IMR-90 (cell line): ENCODE data around the gene MEGF8. TPM values are rescaled to one million over a fixed set of nuclear protein-coding genes. Genes with fewer than 3 reads are reported as not detected.

Experiments
- microRNA-seq, 2 experiments: library from miRNA; stranded (forward) in 1 of 2; unstranded in 1 of 2; fragments of 10-50 nt in 1 of 2; fragments of <30 nt in 1 of 2; gene quantifications in 1 of 2; microRNA quantifications in 1 of 2; one replicate each; pipeline versions ENCODE3 to v1.1.0; 2013 to 2020; ENCODE audit not compliant: insufficient read depth in 1 of 2, insufficient read length in 1 of 2, unreplicated experiment in 1 of 2
- polyA plus RNA-seq, 3 experiments: library from polyadenylated mRNA; depleted of rRNA; stranded (reverse); fragments of >200 nt; gene quantifications; 2 replicates each; pipeline ENCODE4 v1.2.3, GENCODE V29; 2012; ENCODE audit warnings: low replicate concordance in 1 of 3
- small RNA-seq, 5 experiments: library from RNA; depleted of rRNA; stranded (forward); fragments of <200 nt; gene quantifications; one replicate each; pipeline ENCODE3, GENCODE V24; 2012
- total RNA-seq: library from RNA; depleted of rRNA; stranded (reverse); fragments of >200 nt; gene quantifications from 2 replicates; pipeline ENCODE4 v1.2.3, GENCODE V29; 2012; rRNA removed

MEGF8 gene
- total and polyA plus RNA-seq, 2 of the 4 experiments (the other 2 are of a cell fraction), result 2.3 to 12.5 TPM

Small RNA genes lying within 50 kb of the gene (microRNA-seq; reads per million reads assigned to microRNA genes)
- gene MIR8077, result 0 reads per million in 2 experiments

Small RNA genes lying within 50 kb of the gene (small RNA-seq; reads per million reads assigned to genes)
- 0 to 0.08 (median 0) reads per million in 5 experiments for gene MIR8077

Other genes with a start within 250 kb of the MEGF8 start
- 8.1 and 10.0 TPM in 2 replicates for gene ZNF574, start 249.5 kb upstream of the MEGF8 start, total RNA-seq
- gene ZNF574, start 249.5 kb upstream of the MEGF8 start, polyA plus RNA-seq (2012; rRNA removed), result 12.7 and 14.1 TPM in 2 replicates
- gene POU2F2, start 193.2 kb upstream of the MEGF8 start, total RNA-seq, result 0.54 and 0.56 TPM in 2 replicates
- gene POU2F2, start 193.2 kb upstream of the MEGF8 start, polyA plus RNA-seq (2012; rRNA removed), result 5.0 and 6.6 TPM in 2 replicates
- gene DEDD2, start 108.0 kb upstream of the MEGF8 start, total RNA-seq, result 8.1 and 8.2 TPM in 2 replicates
- 21.0 and 26.1 TPM in 2 replicates for gene DEDD2, start 108.0 kb upstream of the MEGF8 start, polyA plus RNA-seq (2012; rRNA removed)
- 13.6 and 14.2 TPM in 2 replicates for gene ZNF526, start 105.3 kb upstream of the MEGF8 start, total RNA-seq
- 6.8 and 7.3 TPM in 2 replicates for gene ZNF526, start 105.3 kb upstream of the MEGF8 start, polyA plus RNA-seq (2012; rRNA removed)
- 6.9 and 8.1 TPM in 2 replicates for gene GSK3A, start 83.0 kb upstream of the MEGF8 start, total RNA-seq
- gene GSK3A, start 83.0 kb upstream of the MEGF8 start, polyA plus RNA-seq (2012; rRNA removed), result 41.4 and 43.3 TPM in 2 replicates
- gene ERF, start 70.5 kb upstream of the MEGF8 start, total RNA-seq, result 5.2 and 6.1 TPM in 2 replicates
- gene ERF, start 70.5 kb upstream of the MEGF8 start, polyA plus RNA-seq (2012; rRNA removed), result 32.4 and 50.9 TPM in 2 replicates
- gene CIC, start 56.4 kb upstream of the MEGF8 start, total RNA-seq, result 1.8 and 2.5 TPM in 2 replicates
- gene CIC, start 56.4 kb upstream of the MEGF8 start, polyA plus RNA-seq (2012; rRNA removed), result 23.2 and 27.3 TPM in 2 replicates
- 0.28 and 0.36 TPM in 2 replicates for gene PRR19, start 23.5 kb upstream of the MEGF8 start, total RNA-seq
- 1.6 and 1.8 TPM in 2 replicates for gene PRR19, start 23.5 kb upstream of the MEGF8 start, polyA plus RNA-seq (2012; rRNA removed)
- 71.2 and 76.4 TPM in 2 replicates for gene PAFAH1B3, start 23.0 kb upstream of the MEGF8 start, total RNA-seq
- 64.3 and 69.7 TPM in 2 replicates for gene PAFAH1B3, start 23.0 kb upstream of the MEGF8 start, polyA plus RNA-seq (2012; rRNA removed)
- gene TMEM145, start 12.3 kb upstream of the MEGF8 start, total RNA-seq, result under 0.01 and 2.5 TPM in 2 replicates
- 0.09 and 0.41 TPM in 2 replicates for gene TMEM145, start 12.3 kb upstream of the MEGF8 start, polyA plus RNA-seq (2012; rRNA removed)
- gene CNFN, start 64.7 kb downstream of the MEGF8 start, total RNA-seq, result not detected in 2 replicates
- 1.0 and 1.2 TPM in 2 replicates for gene CNFN, start 64.7 kb downstream of the MEGF8 start, polyA plus RNA-seq (2012; rRNA removed)
- 0.83 and 1.1 TPM in 2 replicates for gene LIPE, start 101.8 kb downstream of the MEGF8 start, total RNA-seq
- 5.4 and 5.9 TPM in 2 replicates for gene LIPE, start 101.8 kb downstream of the MEGF8 start, polyA plus RNA-seq (2012; rRNA removed)
- gene CXCL17, start 117.3 kb downstream of the MEGF8 start, total RNA-seq, result not detected in 2 replicates
- gene CXCL17, start 117.3 kb downstream of the MEGF8 start, polyA plus RNA-seq (2012; rRNA removed), result not detected in 2 replicates
- not detected in 2 replicates for gene CEACAM1, start 202.8 kb downstream of the MEGF8 start, total RNA-seq
- gene CEACAM1, start 202.8 kb downstream of the MEGF8 start, polyA plus RNA-seq (2012; rRNA removed), result not detected in 2 replicates